Calu3 (cell line): Measurements from ENCODE around the gene RNF224. TPM values are rescaled to one million over a fixed set of nuclear protein-coding genes. Genes with fewer than 3 reads are reported as not detected.

ENCODE experiments used
- BruUV-seq: library from RNA; stranded (reverse); fragments of 400-500 nt; replicated peaks from 2 replicates; lab custom pipeline; 2021; lab: Mats Ljungman, UMichigan
- CTCF ChIA-PET: fragments of 300-600 bp; sonication (Branson Sonifier 250); formaldehyde crosslinking; loops from one replicate; lab custom pipeline; 2022; ENCODE audit warnings: antibody characterized with exemption; lab: Charles Lee
- DNase-seq: peaks from one replicate; pipeline ENCODE4 v3.0.0; 2022
- H3K27ac Mint-ChIP-seq: one replicate; pipeline ENCODE4 v1.8.0; 2022; ENCODE audit warnings: mixed read lengths; ENCODE audit not compliant: unreplicated experiment
- H3K27me3 Mint-ChIP-seq: one replicate; pipeline ENCODE4 v1.8.0; 2022; ENCODE audit warnings: mixed read lengths; ENCODE audit not compliant: unreplicated experiment
- H3K36me3 Mint-ChIP-seq: one replicate; pipeline ENCODE4 v1.8.0; 2022; ENCODE audit warnings: mild to moderate bottlenecking, moderate library complexity, mixed read lengths; ENCODE audit not compliant: insufficient read depth, unreplicated experiment
- H3K4me1 Mint-ChIP-seq: one replicate; pipeline ENCODE4 v1.8.0; 2022; ENCODE audit warnings: mild to moderate bottlenecking, low read depth, mixed read lengths; ENCODE audit not compliant: unreplicated experiment
- H3K4me3 Mint-ChIP-seq: one replicate; pipeline ENCODE4 v1.8.0; 2022; ENCODE audit warnings: mild to moderate bottlenecking, low read depth, moderate library complexity, mixed read lengths; ENCODE audit not compliant: unreplicated experiment
- H3K9me3 Mint-ChIP-seq: one replicate; pipeline ENCODE4 v1.8.0; 2022; ENCODE audit warnings: low read depth, mixed read lengths; ENCODE audit not compliant: unreplicated experiment
- CTCF ChIP-seq: fragments of 200-600 bp; IDR thresholded peaks from one replicate; pipeline ENCODE4 v1.8.0; 2022; ENCODE audit warnings: antibody characterized with exemption; ENCODE audit not compliant: unreplicated experiment
- intact Hi-C: fragments of 100-400 bp; cut with micrococcal nuclease; formaldehyde crosslinking; loops from one replicate; pipeline ENCODE4 v1.10.0; 2022; ENCODE audit not compliant: unreplicated experiment
- total RNA-seq: library from RNA; stranded (reverse); gene quantifications from 2 replicates; pipeline ENCODE4 v1.2.3, GENCODE V29; 2022

RNF224 gene
- total RNA-seq, 1 experiment from 2014 or later: 1.6 TPM

- DNase-seq: no peak
- intact Hi-C loops: no loop called here
- no TSS peak for BruUV-seq
- Mint-ChIP-seq H3K9me3 (no peaks in the 10 kb centered on the region), H3K27ac (no peak overlapping the region), H3K4me3 (no peak overlapping the region), H3K4me1 (peaks cover 10% of the 10 kb centered on the region), H3K36me3 (peaks cover 43% of the 10 kb centered on the region), H3K27me3 (no peaks in the 10 kb centered on the region)
- CTCF ChIA-PET: no interaction called here
- TF ChIP-seq CTCF: no peak
Measured at GRCh38 chr9:137269231-137269772, 42.0 kb downstream of the RNF224 start.

GRCh38 chr9:137270929-137271695 lies 43.8 kb downstream of the RNF224 start:
- BruUV-seq: no TSS peak
- Mint-ChIP-seq H3K9me3 (no peaks in the 10 kb centered on the region), H3K4me3 (no peak overlapping the region), H3K4me1 (peaks cover 19% of the 10 kb centered on the region), H3K36me3 (peaks cover 58% of the 10 kb centered on the region), H3K27ac (no peak overlapping the region), H3K27me3 (no peaks in the 10 kb centered on the region)
- DNase-seq: no peak
- intact Hi-C loops: no loop called here
- no peak for TF ChIP-seq CTCF
- CTCF ChIA-PET: no interaction called here

- intact Hi-C loops: no loop called here
- Mint-ChIP-seq H3K36me3 (peaks cover 62% of the 10 kb centered on the region), H3K9me3 (no peaks in the 10 kb centered on the region), H3K4me3 (no peak overlapping the region), H3K27ac (no peak overlapping the region), H3K27me3 (no peaks in the 10 kb centered on the region), H3K4me1 (peaks cover 22% of the 10 kb centered on the region)
- DNase-seq: no peak
- TF ChIP-seq CTCF: no peak
- no TSS peak for BruUV-seq
- CTCF ChIA-PET: no interaction called here
Measured at GRCh38 chr9:137271696-137272076, 44.4 kb downstream of the RNF224 start.

- no peak for TF ChIP-seq CTCF
- intact Hi-C loops: no loop called here
- DNase-seq: no peak
- Mint-ChIP-seq H3K27ac (no peak overlapping the region), H3K9me3 (no peaks in the 10 kb centered on the region), H3K4me1 (peaks cover 29% of the 10 kb centered on the region), H3K27me3 (no peaks in the 10 kb centered on the region), H3K4me3 (no peak overlapping the region), H3K36me3 (peaks cover 66% of the 10 kb centered on the region)
- BruUV-seq: no TSS peak
- CTCF ChIA-PET: interaction anchor here (0.5 kb wide), 1 partner anchor 271 kb away, joined by 3 read pairs; no protein-coding TSS in a partner anchor
Measured at GRCh38 chr9:137272241-137273094, 45.2 kb downstream of the RNF224 start.
